ENCODE measurements around the gene PLCB3.

DNA sequence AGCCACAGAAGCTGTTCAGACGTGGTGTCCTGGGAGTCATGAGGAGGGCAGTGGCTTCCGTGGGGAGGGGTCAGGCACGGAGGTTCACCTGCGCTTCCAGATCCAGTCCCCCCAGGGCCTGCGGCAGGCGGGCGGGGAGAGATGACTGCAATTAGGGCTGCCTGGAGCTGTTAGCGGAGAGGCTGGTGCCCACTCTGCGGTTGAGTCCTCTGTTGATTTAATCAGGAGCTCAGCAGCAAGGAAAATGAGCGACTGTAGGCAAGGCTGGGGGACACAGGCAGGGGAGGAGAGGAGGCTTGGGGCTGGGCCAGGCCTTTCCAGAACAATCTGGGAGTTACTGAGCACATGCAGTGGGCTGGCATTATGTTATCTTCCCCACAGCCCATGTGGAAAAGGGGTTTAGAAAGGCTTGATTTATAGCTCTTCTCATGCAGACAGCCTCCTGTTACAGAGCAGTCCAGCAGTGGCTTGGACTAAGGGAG is 13.1 kb downstream of the PLCB3 start:
- TF ChIP-seq POLR2AphosphoS5 (IDR thresholded peaks at IDR 0.05) = no peak
- TF ChIP-seq, protein P1, sequence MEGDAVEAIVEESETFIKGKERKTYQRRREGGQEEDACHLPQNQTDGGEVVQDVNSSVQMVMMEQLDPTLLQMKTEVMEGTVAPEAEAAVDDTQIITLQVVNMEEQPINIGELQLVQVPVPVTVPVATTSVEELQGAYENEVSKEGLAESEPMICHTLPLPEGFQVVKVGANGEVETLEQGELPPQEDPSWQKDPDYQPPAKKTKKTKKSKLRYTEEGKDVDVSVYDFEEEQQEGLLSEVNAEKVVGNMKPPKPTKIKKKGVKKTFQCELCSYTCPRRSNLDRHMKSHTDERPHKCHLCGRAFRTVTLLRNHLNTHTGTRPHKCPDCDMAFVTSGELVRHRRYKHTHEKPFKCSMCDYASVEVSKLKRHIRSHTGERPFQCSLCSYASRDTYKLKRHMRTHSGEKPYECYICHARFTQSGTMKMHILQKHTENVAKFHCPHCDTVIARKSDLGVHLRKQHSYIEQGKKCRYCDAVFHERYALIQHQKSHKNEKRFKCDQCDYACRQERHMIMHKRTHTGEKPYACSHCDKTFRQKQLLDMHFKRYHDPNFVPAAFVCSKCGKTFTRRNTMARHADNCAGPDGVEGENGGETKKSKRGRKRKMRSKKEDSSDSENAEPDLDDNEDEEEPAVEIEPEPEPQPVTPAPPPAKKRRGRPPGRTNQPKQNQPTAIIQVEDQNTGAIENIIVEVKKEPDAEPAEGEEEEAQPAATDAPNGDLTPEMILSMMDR (IDR thresholded peaks at IDR 0.05) = no peak
- TF ChIP-seq POLR2A (IDR thresholded peaks at IDR 0.05) = no peak
